Peyer's patch (tissue), 4 donors: ENCODE measurements around the gene GRK2.

ENCODE experiments used
- CTCF ChIP-seq, 6 experiments: fragments of 450-650 bp in 4 of 6; fragments of 200-600 bp in 2 of 6; sonication (generic) in 1 of 6; IDR thresholded peaks; one replicate each; pipeline ENCODE4 v1.5.1; 2017 to 2019; ENCODE audit warnings: antibody characterized with exemption in 6 of 6, mild to moderate bottlenecking in 3 of 6, moderate library complexity in 1 of 6
- POLR2A ChIP-seq, 2 donors: fragments of 450-650 bp; IDR thresholded peaks; one replicate each; pipeline ENCODE4 v1.5.1; 2017; ENCODE audit warnings: antibody characterized with exemption in 2 of 2, mild to moderate bottlenecking in 2 of 2, moderate library complexity in 2 of 2

DNA sequence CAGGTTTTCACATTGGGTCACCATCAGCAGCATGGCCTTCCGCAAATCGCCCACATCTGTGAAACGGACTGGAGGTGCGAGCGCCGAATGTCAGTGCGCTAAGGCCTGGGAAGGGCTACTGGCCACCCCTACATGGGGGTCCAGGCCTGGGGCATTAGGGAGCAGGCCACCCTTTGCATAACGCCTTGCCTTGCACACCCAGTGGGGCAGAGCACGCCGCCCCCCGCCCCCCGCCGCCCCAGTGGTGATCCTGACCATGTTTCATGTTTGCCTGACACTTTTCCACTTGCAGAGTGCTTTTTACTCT, 2.6 kb downstream of the GRK2 start:
- TF ChIP-seq CTCF (IDR thresholded peaks at IDR 0.05) (no peak), POLR2A (IDR thresholded peaks at IDR 0.05) (no peak)
